ENCODE measurements around the gene PRKACB. TPM values are rescaled to one million over a fixed set of nuclear protein-coding genes. Genes with fewer than 3 reads are reported as not detected.

Gene PRKACB
- total RNA-seq, 4 donors from 2014 or later: 4.4 to 12.3 (median 5.7) TPM

- TF ChIP-seq CTCF (IDR thresholded peaks at IDR 0.05): no peak
- no peak for TF ChIP-seq POLR2A (IDR thresholded peaks at IDR 0.05)
- 0 to 73% methylated on average over 1 of the region's 1 CpG for WGBS, 2 donors
- intact Hi-C loops (cut with DNase I; ENCODE audit: low total_unique reads): no loop called here
- no peak for DNase-seq (ENCODE audit: low spot score in 2 of 2)
- no peak overlapping the region for H3K4me3 ChIP-seq (ENCODE audit: low read depth, poor library complexity, severe bottlenecking)
Measured at GRCh38 chr1:84266748-84267147, 122.7 kb downstream of the PRKACB start.

DNA sequence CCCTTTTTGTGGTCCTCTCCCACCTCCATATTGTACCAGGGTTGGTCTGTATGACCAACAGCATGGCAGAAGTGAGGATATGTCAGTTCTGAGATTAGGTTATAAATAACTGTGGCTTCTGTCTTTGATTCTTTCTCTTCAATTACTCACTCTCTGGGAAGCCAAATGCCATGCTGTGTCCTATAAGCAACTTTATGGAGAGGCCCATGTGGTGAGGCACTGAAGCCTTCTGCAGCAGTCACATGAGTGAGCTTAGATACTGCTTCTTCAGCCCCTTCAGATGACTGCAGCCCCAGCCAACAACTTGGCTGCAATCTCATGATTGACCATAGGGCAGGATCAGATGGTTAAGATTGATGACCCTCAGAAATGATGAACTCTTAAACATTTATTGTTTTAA, 123.4 kb downstream of the PRKACB start:
- no peak overlapping the region for H3K4me3 ChIP-seq (ENCODE audit: low read depth, poor library complexity, severe bottlenecking)
- no peak for DNase-seq (ENCODE audit: low spot score in 2 of 2)
- TF ChIP-seq POLR2A (IDR thresholded peaks at IDR 0.05) (no peak), CTCF (IDR thresholded peaks at IDR 0.05) (no peak)
- intact Hi-C loops (cut with DNase I; ENCODE audit: low total_unique reads): no loop called here

DNA sequence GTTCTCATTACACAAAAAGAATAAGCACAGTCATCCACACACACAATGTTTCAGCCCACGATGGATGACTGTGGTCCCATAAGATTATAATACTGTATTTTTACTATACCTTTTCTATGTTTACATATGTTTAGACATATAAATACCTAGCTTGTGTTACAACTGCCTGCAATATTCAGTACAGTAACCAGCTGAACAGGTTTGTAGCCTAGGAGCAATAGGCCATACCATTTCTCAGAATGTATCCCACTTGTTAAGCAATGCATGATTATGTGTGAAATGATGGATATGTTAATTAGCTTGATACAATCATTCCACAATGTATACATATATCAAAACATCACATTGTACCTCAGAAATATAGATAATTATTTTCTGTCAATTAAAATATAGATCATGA, 124.3 kb downstream of the PRKACB start:
- intact Hi-C loops (cut with DNase I; ENCODE audit: low total_unique reads): no loop called here

GRCh38 chr1:84269306-84269705, 125.2 kb downstream of the PRKACB start:
- H3K4me3 ChIP-seq (ENCODE audit: low read depth, poor library complexity, severe bottlenecking): no peak overlapping the region
- TF ChIP-seq CTCF (IDR thresholded peaks at IDR 0.05): no peak
- no peak for TF ChIP-seq POLR2A (IDR thresholded peaks at IDR 0.05)
- no peak for DNase-seq (ENCODE audit: low spot score in 2 of 2)
- WGBS, 2 donors: 50 to 94% methylated on average over 2 of the region's 2 CpGs
- intact Hi-C loops (cut with DNase I; ENCODE audit: low total_unique reads): no loop called here

More for the DNA sequence above, 124.3 kb downstream of the PRKACB start:
- 71 to 76% methylated on average over 1 of the region's 1 CpG for WGBS, 2 donors
- H3K4me3 ChIP-seq (ENCODE audit: low read depth, poor library complexity, severe bottlenecking): no peak overlapping the region
- TF ChIP-seq POLR2A (IDR thresholded peaks at IDR 0.05) (no peak), CTCF (IDR thresholded peaks at IDR 0.05) (no peak)
- no peak for DNase-seq (ENCODE audit: low spot score in 2 of 2)

- TF ChIP-seq CTCF (IDR thresholded peaks at IDR 0.05) (no peak), POLR2A (IDR thresholded peaks at IDR 0.05) (no peak)
- DNase-seq (ENCODE audit: low spot score in 2 of 2): no peak
- no peak overlapping the region for H3K4me3 ChIP-seq (ENCODE audit: low read depth, poor library complexity, severe bottlenecking)
- 42 to 43% methylated on average over 6 of the region's 6 CpGs for WGBS, 2 donors
- intact Hi-C loops (cut with DNase I; ENCODE audit: low total_unique reads): no loop called here
Measured at GRCh38 chr1:84271441-84272151, 127.5 kb downstream of the PRKACB start.

GRCh38 chr1:84272401-84272800, 128.3 kb downstream of the PRKACB start:
- no peak for DNase-seq (ENCODE audit: low spot score in 2 of 2)
- 55% methylated on average over 1 of the region's 1 CpG for WGBS, 2 donors
- H3K4me3 ChIP-seq (ENCODE audit: low read depth, poor library complexity, severe bottlenecking): no peak overlapping the region
- intact Hi-C loops (cut with DNase I; ENCODE audit: low total_unique reads): no loop called here
- TF ChIP-seq POLR2A (IDR thresholded peaks at IDR 0.05) (no peak), CTCF (IDR thresholded peaks at IDR 0.05) (no peak)

All from lower leg skin (tissue), 4 donors.